Muscle layer of duodenum (tissue), 2 donors: Measurements from ENCODE around the gene FGGY.

Experiments used
- H3K27ac ChIP-seq: one replicate; pipeline ENCODE4 v1.7.0; 2013; ENCODE audit warnings: mild to moderate bottlenecking, low read length
- H3K27me3 ChIP-seq: one replicate; pipeline ENCODE4 v1.7.0; 2013; ENCODE audit warnings: low read depth, mild to moderate bottlenecking, control low read depth, low read length
- H3K36me3 ChIP-seq, 2 donors: one replicate each; pipeline ENCODE4 v1.7.0; 2013; ENCODE audit warnings: low read length in 2 of 2, control low read depth in 1 of 2, mild to moderate bottlenecking in 1 of 2; ENCODE audit not compliant: insufficient read depth in 2 of 2, control insufficient read depth in 1 of 2
- H3K4me1 ChIP-seq, 2 donors: one replicate each; pipeline ENCODE4 v1.7.0; 2013; ENCODE audit warnings: low read length in 2 of 2, mild to moderate bottlenecking in 2 of 2, control low read depth in 1 of 2, moderate library complexity in 1 of 2; ENCODE audit not compliant: insufficient read depth in 2 of 2, control insufficient read depth in 1 of 2
- H3K4me3 ChIP-seq, 2 donors: one replicate each; pipeline ENCODE4 v1.7.0; 2013; ENCODE audit warnings: low read length in 2 of 2, low read depth in 1 of 2, mild to moderate bottlenecking in 1 of 2
- H3K9me3 ChIP-seq, 2 donors: one replicate each; pipeline ENCODE4 v1.7.0; 2013; ENCODE audit warnings: low read length in 2 of 2, control low read depth in 1 of 2, mild to moderate bottlenecking in 1 of 2; ENCODE audit not compliant: control insufficient read depth in 1 of 2
- donor health status: healthy.

Gene FGGY

GRCh38 chr1:59798600-59798999, 501.7 kb downstream of the FGGY start:
- H3K4me1 ChIP-seq = no peaks in the 10 kb centered on the region
- no peak overlapping the region for H3K4me3 ChIP-seq
- no peak overlapping the region for H3K27ac ChIP-seq
- peaks cover 0 to 2% of the 10 kb centered on the region in 2 donors for H3K9me3 ChIP-seq
- no peaks in the 10 kb centered on the region for H3K36me3 ChIP-seq
- no peaks in the 10 kb centered on the region for H3K27me3 ChIP-seq

- no peaks in the 10 kb centered on the region for H3K36me3 ChIP-seq
- no peaks in the 10 kb centered on the region for H3K27me3 ChIP-seq
- no peak overlapping the region for H3K27ac ChIP-seq
- no peak overlapping the region for H3K4me3 ChIP-seq
- H3K4me1 ChIP-seq = no peaks in the 10 kb centered on the region
- H3K9me3 ChIP-seq = no peaks in the 10 kb centered on the region
Measured at GRCh38 chr1:59803458-59804038, 506.7 kb downstream of the FGGY start.

DNA sequence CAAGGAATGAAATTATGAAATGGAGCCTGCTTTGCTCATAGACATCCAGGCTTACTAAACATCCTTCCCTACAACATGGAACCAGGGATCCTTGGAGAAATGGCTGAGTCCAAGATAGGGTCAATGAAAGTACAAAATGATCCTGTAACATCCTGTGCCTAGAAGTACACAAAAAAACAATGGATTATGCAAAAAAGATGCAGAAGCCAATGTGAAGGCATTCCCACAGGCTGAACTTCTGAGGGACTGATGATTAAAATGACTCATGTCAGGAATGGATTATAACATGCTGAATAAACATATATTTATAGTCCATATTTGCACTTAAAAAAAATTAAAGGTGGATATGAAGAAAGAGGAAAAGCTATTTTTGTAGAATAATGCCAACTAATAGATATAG, 507.4 kb downstream of the FGGY start:
- no peaks in the 10 kb centered on the region for H3K36me3 ChIP-seq
- H3K4me1 ChIP-seq = no peaks in the 10 kb centered on the region
- H3K27me3 ChIP-seq = no peaks in the 10 kb centered on the region
- no peaks in the 10 kb centered on the region for H3K9me3 ChIP-seq
- no peak overlapping the region for H3K27ac ChIP-seq
- no peak overlapping the region for H3K4me3 ChIP-seq

DNA sequence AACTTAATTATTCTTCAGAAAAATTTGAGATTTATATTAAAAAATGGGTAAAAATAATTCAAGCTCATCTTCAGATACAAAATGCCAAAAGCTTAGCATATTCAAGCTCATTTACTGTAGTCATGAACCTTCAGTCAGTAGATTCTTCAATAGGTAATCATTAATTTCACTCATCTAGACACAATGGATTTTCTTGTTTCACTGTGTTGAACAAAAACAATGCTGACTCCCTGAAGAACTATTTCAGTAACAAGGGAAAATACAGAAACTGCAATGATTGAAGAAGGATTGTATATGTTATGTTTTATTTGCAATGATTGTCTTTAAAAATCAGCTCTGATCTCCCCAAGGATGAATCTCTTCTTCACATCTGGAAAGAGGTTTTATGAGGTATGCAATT, 508.7 kb downstream of the FGGY start:
- Histone ChIP-seq H3K9me3 (no peaks in the 10 kb centered on the region), H3K36me3 (no peaks in the 10 kb centered on the region), H3K27ac (no peak overlapping the region), H3K4me3 (no peak overlapping the region), H3K4me1 (no peaks in the 10 kb centered on the region), H3K27me3 (no peaks in the 10 kb centered on the region)
